HepG2 (cell line): Measurements from ENCODE around the gene SMYD4. TPM values are rescaled to one million over a fixed set of nuclear protein-coding genes. Genes with fewer than 3 reads are reported as not detected.
A peak's percentile ranks its signal among the peaks of the same experiment; 100 is the strongest.

Experiments
- BCL6 ChIP-seq: IDR thresholded peaks from 2 replicates; pipeline ENCODE4 v1.6.1; 2016; ENCODE audit warnings: missing genetic modification reagents, missing compliant biosample characterization
- CC2D1A ChIP-seq: sonication (generic); formaldehyde crosslinking; IDR thresholded peaks from 2 replicates; pipeline ENCODE4 v1.8.1; 2023; ENCODE audit warnings: mild to moderate bottlenecking, missing genetic modification reagents
- EHMT2 ChIP-seq: fragments of 200-600 bp; sonication (generic); IDR thresholded peaks from 2 replicates; pipeline ENCODE4 v1.7.0; 2017; ENCODE audit warnings: antibody characterized with exemption, low read depth, low read length, borderline replicate concordance
- FOXA3 ChIP-seq: IDR thresholded peaks from 2 replicates; pipeline ENCODE4 v1.6.1; 2016; ENCODE audit warnings: missing genetic modification reagents, missing compliant biosample characterization
- HHEX ChIP-seq: IDR thresholded peaks from 2 replicates; pipeline ENCODE4 v1.6.1; 2016; ENCODE audit warnings: control low read depth
- NFIB ChIP-seq: sonication (generic); formaldehyde crosslinking; IDR thresholded peaks from 2 replicates; pipeline ENCODE4 v1.9.0; 2021; ENCODE audit warnings: missing genetic modification reagents, mild to moderate bottlenecking, borderline replicate concordance
- PPARG ChIP-seq: conservative IDR thresholded peaks from 2 replicates; pipeline ENCODE4 v1.6.1; 2016; ENCODE audit warnings: missing biosample characterization, missing genetic modification reagents
- REST ChIP-seq, 2 experiments: IDR thresholded peaks; 2 replicates each; pipeline ENCODE4 v1.6.1; 2011 to 2012; ENCODE audit warnings: low read length in 2 of 2, borderline replicate concordance in 1 of 2, low read depth in 1 of 2, mild to moderate bottlenecking in 1 of 2, moderate library complexity in 1 of 2
- SIN3A ChIP-seq: IDR thresholded peaks from 2 replicates; pipeline ENCODE4 v1.6.1; 2011; ENCODE audit warnings: low read depth, mild to moderate bottlenecking, control low read depth, low read length, borderline replicate concordance
- SNAPC4 ChIP-seq: sonication (generic); formaldehyde crosslinking; IDR thresholded peaks from 2 replicates; pipeline ENCODE4 v1.4.0; 2020; ENCODE audit warnings: mild to moderate bottlenecking, missing genetic modification reagents
- THAP8 ChIP-seq: sonication (generic); formaldehyde crosslinking; IDR thresholded peaks from 2 replicates; pipeline ENCODE4 v1.5.1; 2020; ENCODE audit warnings: missing genetic modification reagents, mild to moderate bottlenecking, borderline replicate concordance
- ZBTB34 ChIP-seq: sonication (generic); formaldehyde crosslinking; IDR thresholded peaks from 2 replicates; pipeline ENCODE4 v1.8.0; 2022; ENCODE audit warnings: mild to moderate bottlenecking, missing genetic modification reagents
- ZMAT3 ChIP-seq: sonication (generic); formaldehyde crosslinking; conservative IDR thresholded peaks from 2 replicates; pipeline ENCODE4 v1.7.0; 2021; ENCODE audit warnings: missing genetic modification reagents
- ZNF30 ChIP-seq: sonication (generic); formaldehyde crosslinking; IDR thresholded peaks from 2 replicates; pipeline ENCODE4 v1.5.0; 2020; ENCODE audit warnings: mild to moderate bottlenecking, missing genetic modification reagents
- ZNF451 ChIP-seq: sonication (generic); formaldehyde crosslinking; IDR thresholded peaks from 2 replicates; pipeline ENCODE4 v1.5.0; 2020; ENCODE audit warnings: mild to moderate bottlenecking, missing genetic modification reagents
- ZNF580 ChIP-seq: IDR thresholded peaks from 2 replicates; pipeline ENCODE4 v1.6.1; 2016; ENCODE audit warnings: low read depth, borderline replicate concordance
- ZNF629 ChIP-seq: sonication (generic); formaldehyde crosslinking; conservative IDR thresholded peaks from 2 replicates; pipeline ENCODE4 v1.5.0; 2020; ENCODE audit warnings: missing genetic modification reagents
- polyA plus RNA-seq, 8 experiments: library from polyadenylated mRNA; depleted of rRNA in 3 of 8; stranded (reverse) in 7 of 8; unstranded in 1 of 8; fragments of >200 nt; fragmentation: Illumina TruSeq in 4 of 8; extraction: Trizol in 4 of 8; gene quantifications; 2 replicates each; pipeline versions ENCODE4 v1.2.1 to v1.2.3, GENCODE V29; 2011 to 2016; ENCODE audit warnings: low read depth in 4 of 8, missing spikeins in 1 of 8, mixed read lengths in 1 of 8; ENCODE audit not compliant: insufficient read depth in 1 of 8
- total RNA-seq, 5 experiments: library from RNA; depleted of rRNA; stranded (reverse); fragments of >200 nt; fragmentation: Illumina TruSeq; extraction: Trizol; gene quantifications; 2 replicates each; pipeline ENCODE4 v1.2.3, GENCODE V29; 2016; ENCODE audit warnings: low read depth in 1 of 5

Gene SMYD4
- total and polyA plus RNA-seq, 2 of the 13 experiments (the other 11 are each of a cell fraction or from before 2014, with no cell fraction given): 7.4 to 11.3 TPM

- 0 out of 2 replicates have a peak, but pooled peaks have one; percentile 35 for TF ChIP-seq CC2D1A (CRISPR knock-in tag)
- TF ChIP-seq ZMAT3 (CRISPR knock-in tag): peak; percentile 88; the same call in 1 of the 2 replicates
- peak; percentile 42; the same call in 1 of the 2 replicates for TF ChIP-seq SNAPC4
- no peak for TF ChIP-seq EHMT2
- peak; percentile 64 for TF ChIP-seq FOXA3
- no peak for TF ChIP-seq ZNF30 (CRISPR knock-in tag)
- 0 out of 2 replicates have a peak, but pooled peaks have one; percentile 13 for TF ChIP-seq HHEX (CRISPR knock-in tag)
- TF ChIP-seq ZNF451 (CRISPR knock-in tag): 0 out of 2 replicates have a peak, but pooled peaks have one; percentile 3
- TF ChIP-seq ZNF629 (CRISPR knock-in tag): peak; percentile 47; the same call in 1 of the 2 replicates
- TF ChIP-seq BCL6 (CRISPR knock-in tag): peak; percentile 69; the same call in 1 of the 2 replicates
- TF ChIP-seq REST (IDR thresholded peaks at IDR 0.05; ENCODE audit: borderline replicate concordance in 1 of 2, low read depth in 1 of 2, low read length in 2 of 2): peak in 1 of 2 experiments; percentile 50; a peak in 1 of 4 replicates
- peak; percentile 90; the same call in 1 of the 2 replicates for TF ChIP-seq SIN3A
- TF ChIP-seq ZBTB34 (CRISPR knock-in tag): peak; percentile 71; the same call in 1 of the 2 replicates
- peak; percentile 22; the same call in 1 of the 2 replicates for TF ChIP-seq PPARG
- TF ChIP-seq THAP8 (CRISPR knock-in tag): no peak
- peak; percentile 67; the same call in 1 of the 2 replicates for TF ChIP-seq ZNF580 (CRISPR knock-in tag)
- no peak for TF ChIP-seq NFIB (CRISPR knock-in tag)
Measured at GRCh38 chr17:1810450-1811103, 19.1 kb downstream of the SMYD4 start (continued).
